ENCODE data around the gene ZNF710.

The ZNF710 gene

DNA sequence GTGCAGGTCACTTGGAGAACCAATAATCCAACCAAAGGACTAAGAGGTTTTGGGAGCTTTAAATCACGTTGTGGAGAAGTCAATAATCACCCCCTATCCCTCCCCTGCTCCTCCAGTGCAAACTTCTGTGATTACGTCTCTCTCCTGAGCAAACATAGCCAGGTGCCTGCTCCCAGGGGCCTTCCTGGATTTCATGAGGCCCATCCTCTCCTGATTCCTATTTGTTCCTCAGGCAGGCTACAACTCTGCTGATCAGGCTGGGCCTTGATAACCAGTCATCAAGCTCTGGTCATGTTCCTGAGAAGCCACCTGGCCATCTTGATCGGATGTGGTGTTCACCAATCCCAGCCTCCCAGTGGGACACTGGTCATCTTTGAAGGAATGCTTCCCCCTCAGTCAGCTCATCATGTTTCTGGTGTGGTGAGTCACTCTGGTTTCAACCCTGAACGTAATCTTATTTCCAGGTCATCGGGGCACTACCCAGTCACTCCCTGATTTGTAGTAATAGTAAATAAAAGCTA, 2.9 kb upstream of the ZNF710 start:
- DNase-seq, result no peak

DNA sequence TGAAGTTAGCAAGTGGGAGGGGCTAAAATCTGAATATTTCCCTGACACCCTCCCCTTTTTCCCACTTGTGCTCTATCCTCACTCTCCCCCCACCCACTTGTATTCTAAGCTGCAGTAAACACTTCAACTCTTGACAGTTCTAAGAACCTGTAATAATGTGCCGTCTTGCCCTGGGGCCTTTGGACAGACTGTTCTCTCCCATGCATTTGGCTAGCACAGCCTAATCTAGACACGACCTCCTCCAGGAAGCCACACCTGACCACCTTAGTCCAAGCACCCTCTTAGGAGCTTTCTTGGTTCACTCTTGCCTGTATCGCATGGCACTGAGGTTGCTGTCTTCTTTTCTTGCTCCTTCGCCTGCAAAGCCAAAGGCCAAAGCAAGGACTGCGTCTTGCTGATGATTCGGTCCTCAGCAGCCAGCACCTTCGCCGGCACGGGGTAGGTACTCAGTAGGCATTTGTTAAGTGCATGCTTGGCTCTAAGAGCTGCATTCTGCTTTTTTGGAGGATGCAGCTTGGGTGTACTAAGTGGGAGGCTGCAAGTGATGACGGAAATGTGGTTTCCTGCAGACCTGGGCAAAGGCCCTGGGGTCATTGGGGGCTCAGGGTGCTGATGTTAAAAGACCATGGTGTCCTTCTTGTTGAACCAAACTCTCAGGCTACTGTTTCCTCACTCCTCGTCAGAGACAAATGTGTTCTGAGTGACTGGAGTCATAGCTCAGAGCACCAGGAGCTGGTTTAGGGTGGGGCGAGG, 2.0 kb upstream of the ZNF710 start:
- DNase-seq, result no peak

DNA sequence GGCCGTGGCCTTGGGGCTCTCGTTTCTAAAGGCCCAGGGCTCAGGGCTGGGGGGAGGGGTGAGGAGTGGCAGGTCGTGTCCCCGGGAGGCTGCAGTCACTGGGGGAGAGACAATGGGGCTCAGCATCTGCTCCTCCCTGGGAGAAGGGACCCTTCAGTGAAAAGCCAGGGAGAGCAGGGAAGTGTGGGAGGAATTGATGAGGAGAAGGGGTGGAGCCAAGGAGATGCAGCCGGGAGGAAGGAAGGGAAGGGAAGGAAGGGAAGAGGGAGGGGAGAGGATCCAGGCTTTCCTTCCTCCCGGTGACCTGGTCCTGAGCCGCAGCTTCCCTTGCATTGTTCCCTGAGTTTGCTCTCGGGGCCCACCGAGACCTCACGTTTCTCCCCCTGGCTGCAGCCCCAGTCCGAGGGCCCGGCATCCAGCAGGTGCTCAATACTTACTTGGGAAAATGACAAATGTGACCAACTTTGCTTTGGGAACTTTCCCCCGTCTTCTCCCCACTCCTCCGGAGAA, 1.4 kb upstream of the ZNF710 start:
- peak; percentile 13 to 42 for DNase-seq

DNA sequence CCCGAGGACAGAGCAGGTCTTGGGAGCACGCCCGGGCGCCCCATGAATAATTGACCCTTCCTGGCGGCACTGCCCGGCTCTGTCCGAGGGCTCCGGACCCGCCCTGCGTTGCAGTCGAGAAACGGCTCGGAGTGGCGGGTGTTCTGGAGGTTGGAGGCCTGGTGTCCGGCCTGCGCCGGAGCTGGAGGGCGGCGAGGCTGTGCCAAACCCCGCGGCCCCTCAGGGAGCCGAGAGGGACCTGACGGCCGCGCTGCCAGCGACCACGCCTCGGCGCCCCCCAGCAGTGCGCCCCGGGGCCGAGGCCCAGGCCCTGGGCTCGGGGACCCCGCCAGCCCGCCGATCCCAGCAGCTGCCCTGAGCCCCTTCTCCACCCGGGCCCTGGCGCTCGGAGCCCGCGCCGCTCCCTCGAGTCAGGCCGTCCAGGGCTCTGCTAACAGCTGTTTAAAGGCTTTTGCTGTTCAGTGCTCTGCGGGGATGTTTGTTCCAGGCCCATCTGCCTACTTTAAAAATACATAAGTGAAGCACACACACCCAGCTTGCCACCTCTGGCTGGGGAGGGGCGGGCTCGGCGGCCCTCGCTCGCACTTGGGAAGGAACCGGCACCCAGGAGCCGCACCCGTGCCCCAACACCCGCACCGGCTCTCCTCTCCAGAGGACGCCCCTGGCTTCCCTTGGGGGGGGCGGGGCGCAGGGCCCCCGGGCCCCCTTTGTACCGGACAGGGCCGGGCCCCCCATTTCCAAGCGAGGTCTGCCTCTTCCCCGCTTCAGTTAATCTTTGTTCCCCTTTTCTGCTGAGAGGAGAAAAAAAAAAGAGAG, 730 bp upstream of the ZNF710 start:
- peak; percentile 72 to 92 for DNase-seq

DNA sequence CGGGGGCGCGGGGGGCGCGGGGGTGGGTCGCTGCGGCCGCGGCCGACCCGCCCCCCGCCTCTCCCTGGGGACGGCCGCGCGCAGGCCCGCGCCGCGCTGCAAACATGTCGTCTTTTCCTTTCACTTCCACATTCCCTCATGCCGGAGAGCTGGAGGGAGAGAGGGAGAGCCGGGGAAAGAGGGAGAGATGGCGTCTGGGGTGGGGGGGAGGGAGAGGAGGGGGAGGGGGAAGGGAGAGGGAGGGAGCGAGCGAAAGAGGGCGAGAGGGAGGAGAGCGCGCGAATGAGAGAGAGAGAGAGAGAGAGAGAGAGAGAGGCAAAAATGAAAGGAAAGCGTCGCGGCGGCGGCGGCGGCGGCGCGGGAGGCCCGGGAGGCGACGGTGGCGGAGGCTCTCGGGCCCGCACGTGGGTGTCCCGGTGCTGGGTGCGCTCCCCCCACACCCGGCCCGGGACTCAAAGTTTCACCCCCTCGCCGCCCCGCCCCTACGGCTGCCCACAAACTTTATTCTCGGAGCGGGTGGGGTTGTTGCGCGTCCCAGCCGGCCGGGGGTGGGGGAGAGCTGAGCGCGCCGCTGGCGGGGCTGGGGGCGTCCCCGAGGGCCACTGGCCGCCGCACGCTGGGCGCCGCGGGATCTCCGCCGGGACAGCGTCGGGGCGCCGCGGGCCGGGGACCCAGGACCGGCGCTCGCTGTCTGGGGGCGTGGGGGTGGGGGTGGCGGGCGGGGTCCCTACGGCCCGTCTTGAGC, 731 bp downstream of the ZNF710 start:
- peak in 1 of 2 experiments; percentile 41 for DNase-seq

DNA sequence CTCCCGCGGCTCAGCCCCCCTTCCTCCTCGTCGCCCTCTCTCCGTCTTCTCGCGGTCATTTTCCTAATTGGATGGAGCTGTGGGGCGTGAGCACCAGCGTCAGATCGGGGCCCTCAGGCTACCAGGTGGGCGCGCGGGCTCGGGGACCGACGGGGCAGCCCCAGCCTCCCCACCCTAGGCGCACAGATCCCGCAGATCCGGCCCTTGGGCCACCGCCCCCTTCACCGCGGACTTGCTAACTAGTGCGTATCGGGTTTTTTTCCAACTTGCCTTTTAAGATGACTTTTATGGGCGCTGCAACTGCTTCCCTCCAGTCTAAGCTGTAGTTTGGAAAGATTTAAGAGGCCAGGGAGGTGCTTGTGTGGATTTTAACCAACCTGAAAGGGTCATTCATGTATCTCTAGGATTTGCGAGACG, 1.3 kb downstream of the ZNF710 start:
- peak; percentile 7 to 51 for DNase-seq

DNA sequence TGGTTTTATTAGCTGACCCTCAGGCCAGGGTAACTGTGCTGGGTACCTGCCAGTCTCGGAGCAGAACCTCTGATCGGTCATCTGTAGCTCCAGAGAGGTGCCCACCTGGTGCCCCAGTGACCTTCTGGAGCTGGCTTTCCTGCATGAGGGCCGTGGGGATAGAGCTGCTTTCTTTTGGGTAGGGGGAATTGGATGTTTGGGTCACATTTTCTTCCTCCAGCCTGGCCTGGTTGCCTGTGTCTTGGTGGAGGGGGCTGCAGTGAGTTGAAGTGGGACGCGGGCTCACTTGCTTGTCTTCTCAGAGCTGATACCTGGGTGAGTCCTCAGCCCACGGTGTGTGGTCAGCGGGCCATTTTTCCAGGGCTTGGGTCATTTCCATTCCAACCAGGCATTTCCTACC, 2.6 kb downstream of the ZNF710 start:
- DNase-seq, result no peak

DNA sequence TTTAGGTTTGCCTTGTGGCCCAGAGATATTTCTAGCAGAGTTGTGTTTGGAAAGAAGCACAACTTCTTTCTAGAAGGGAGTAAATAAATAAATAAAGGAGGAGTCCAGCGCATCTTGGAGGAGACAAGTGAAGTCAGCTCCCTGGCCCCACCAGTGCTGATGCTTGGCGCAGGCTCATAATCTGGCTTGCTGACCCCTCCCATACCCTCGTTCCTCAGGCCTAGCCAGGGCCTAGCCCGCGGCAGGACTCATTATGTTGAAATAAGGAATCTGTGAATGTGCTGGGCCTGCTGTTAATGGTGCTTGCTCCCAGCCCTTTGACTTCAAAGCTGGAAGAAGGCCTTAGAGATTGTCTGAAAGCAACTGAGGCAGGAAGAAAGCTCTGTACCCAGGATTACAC, 3.1 kb downstream of the ZNF710 start:
- no peak for DNase-seq

DNA sequence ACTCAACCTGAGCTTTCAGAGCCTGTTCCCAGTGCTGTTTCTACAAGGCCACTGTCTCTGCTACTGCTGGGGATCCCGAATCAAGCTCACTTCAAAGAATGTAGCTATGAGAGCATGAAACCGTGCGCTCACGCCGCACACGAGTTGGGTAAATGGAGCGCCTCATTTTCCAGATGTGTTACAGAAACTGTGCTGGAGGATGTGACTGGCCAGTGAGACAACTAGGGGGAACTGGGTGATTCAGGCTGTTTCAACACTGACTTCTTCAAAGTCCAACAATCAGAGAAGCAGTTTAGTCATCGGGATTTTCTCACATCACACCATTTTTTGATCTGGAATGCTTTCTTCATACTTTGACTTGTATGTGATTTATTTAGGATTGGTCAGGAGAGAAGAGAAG, 3.5 kb downstream of the ZNF710 start:
- no peak for DNase-seq

DNA sequence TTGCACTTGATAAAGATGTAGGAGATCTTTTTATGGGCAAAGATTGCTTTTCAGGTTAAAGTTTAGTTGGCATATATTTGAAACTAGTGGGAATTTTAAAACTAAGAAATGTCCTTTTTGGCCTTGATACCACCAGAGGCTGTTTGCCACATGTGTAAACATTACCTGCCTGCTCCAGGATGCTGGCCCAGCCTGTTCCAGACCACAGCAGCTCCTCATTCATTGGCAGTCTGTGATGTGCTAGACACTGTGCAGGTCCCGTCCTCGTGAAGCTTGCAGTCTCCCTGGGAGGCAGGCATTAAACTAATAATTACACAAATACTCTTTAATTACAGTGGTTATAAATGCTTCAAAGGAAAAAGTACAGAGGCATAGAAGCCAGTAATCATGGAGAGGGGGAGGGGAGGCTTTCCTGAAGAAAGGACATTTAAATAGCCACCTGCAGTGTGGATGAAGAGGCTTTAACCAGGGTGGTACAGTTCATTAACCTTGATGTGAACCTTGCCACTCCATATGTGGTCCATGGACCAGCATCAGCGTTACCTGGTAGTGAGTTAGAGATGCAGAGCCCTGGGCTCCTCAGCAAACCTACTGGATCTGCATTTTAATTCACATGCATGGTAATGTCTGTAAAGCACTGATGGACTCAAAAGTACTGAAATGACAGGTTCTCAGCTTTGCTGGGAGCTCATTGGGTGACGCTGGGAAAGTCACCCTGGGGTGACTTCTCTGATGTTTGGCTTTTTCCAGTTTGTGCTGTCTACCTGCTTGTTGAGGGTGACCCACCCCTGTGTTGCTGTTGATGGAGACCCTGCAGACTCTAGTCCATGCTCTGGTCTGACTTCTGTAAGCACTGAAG, 5.3 kb downstream of the ZNF710 start:
- DNase-seq, result no peak

DNA sequence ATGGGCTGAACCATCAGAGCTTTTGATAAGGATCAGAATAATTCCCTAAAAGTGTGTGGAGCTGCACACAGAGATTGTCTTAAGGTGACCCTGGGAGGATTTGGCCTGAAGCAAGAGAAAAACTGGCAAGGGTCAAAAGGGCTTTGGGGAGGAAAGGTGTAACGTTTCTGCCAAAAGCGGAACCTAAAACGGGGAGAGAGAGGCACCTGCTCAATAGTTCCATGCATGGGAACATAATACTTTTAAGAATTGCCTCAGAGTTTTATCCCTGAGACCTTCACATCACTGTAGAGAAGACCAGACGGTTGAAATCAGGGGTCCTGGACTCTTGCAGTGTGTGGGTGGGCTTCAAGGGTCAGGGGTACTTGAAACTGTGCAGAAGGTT, 5.9 kb downstream of the ZNF710 start:
- DNase-seq, result no peak

DNA sequence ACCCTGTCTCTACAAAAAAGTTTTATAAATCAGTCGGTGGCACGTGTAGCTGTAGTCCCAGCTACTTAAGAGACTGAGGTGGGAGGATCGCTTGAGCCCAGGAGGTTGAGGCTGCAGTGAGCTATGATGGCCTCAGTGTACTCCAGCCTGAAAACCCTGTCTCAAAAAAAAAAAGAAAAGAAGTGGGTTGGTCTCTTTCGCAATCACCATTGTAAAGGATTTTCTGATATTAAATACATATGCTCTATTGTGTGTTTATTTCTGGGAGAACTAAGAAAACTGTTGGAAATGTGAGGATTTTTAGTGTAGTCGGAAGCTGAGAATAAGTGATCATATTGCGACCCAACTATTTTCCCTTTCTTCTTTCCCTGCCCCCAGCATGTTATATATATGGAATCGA, 7.5 kb downstream of the ZNF710 start:
- DNase-seq, result no peak

DNA sequence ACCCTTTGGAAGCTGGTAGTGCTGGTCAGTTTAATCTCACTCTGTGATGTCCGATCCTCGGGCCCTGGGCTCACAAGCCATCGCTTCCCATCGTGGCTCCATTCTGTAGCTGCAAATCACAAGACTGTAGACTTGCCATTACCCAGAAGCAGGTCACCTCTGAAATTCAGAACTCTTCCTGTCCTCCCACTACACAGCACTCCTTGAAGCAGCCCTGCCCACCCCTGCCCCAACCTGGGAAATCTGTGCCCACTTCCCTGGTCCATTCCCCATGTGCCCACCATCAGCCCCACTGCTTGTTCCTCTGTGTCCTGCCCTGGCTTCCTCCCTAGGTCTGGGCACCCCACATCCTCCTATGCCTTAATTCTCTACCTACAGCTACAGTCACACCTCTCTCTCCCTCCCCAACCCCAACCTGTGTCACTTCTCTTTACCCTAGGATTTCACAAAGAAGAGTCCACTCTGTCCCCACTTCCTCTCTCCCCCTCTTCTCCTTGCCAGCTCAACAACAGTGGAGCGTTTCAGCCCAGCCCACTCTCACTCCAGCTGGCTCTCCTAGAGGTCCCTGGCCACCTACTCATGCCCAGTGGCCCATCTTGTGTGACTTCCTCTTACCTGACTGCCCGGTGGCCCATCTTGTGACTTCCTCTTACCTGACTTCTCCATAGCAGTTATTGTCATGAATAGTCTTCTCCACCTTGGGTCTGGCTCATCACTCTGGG, 8.3 kb downstream of the ZNF710 start:
- DNase-seq, result no peak

DNA sequence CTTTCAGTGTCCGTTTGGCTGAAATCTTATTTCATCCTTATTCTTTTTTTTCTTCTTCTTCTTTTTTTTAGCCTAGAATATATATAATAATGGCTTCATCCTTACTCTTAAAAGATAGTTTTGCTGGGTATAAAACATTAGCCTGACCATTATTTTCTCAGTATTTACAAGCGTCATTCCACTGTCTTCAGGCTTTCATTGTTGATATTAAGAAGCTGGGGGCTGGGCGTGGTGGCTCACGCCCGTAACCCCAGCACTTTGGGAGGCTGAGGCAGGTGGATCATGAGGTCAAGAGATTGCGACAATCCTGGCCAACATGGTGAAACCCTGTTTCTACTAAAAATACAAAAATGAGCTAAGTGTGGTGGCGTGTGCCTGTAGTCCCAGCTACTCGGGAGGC, 10.6 kb downstream of the ZNF710 start:
- no peak for DNase-seq

DNA sequence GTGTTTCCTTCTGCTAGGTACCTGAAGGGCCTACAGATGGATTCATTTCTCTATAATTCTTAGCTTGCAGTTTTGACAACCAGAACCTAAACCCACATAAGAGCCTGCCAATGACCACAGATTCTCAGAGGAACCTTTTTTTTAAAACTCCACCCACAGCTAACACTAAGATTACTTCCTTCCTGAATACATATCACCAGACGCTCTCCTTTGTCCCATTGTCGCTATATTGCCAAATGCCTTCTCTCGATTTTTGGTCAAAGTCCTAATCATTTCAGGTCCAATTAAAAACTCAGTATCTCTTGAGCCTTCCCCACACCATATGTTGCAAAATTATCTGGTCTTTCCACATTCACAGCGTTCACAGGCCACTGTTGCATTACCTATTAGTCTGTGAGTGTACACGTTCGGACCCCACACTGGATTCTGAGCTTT, 12.4 kb downstream of the ZNF710 start:
- no peak for DNase-seq

DNA sequence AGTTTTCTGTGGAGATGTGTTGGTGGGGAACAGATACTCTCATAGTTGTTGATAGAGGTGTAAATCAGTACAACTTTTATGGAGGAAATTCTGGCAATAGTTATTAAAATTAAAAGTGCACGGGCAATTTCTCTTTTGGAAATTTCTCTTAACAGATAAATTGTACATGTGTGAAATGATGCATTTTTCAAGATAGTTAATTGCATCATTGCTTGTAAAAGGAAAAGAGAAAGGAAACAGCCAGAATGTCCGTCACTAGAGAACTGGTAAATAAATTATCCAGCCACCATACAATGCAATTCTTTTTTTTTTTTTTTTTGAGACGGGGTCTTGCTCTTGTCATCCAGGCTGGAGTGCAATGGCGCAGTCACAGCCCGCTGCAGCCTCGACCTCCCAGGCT, 14.2 kb downstream of the ZNF710 start:
- DNase-seq, result no peak

DNA sequence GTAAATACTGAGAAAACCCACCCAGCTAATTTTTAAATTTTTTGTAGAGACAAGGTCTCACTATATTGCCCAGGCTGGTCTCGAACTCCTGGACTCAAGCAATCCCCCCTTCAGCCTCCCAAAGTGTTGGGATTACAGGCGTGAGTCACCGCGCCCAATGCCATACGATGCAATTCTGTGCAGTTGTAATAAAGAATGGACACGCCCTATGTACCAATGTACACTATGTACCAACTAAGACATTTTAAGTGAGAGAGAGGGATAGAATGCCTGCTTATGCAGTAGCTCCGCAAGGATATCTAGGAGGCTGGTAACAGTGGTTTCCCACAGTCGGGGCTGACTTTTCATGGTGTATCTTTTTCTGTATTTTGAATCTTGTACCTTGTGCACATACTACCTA, 14.6 kb downstream of the ZNF710 start:
- no peak for DNase-seq

DNA sequence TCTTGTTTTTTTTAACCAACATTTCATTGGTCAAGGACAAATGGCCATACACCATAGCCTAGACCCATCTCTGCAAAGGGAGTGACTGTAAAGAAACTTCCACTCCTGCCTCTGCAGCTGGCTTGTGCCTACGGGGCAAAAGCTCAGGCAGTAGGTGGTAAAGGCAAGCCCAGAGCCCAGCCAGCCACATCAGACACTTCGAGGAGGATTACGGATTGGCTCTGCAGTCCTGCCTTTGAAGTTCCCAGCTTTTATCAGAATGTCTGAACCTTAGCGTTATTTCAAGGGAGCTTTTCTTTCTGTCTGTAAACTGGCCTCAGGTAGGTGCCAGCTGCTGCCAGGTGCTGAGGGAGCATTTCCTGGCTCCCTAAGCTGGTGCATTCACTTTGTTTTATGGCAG, 15.6 kb downstream of the ZNF710 start:
- DNase-seq, result no peak

DNA sequence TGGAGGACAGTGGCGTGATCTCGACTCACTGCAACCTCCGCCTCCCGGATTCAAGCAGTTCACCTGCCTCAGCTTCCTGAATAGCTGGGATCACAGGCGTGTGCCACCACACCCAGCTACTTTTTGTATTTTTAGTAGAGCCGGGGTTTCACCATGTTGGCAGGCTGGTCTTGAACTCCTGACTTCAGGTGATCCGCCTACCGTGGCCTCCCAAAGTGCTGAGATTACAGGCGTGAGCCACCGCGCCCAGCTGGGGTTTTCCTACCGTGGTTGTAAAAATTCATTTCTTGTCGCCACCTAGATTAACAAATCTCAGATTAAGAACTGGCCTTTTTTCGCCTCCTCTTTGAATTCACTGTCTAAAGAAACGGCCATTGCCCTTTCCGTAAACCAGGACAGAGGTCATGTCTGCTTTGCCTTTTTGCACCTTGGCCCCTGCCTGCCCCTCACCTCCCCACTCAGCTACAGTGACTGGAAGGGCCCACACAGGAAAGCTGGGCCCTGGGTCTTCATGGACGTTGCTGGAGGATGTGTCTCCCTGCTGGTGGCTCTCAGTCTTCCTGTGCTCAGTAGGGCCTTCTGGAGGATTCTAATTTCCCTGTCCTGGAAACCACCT, 17.2 kb downstream of the ZNF710 start:
- no peak for DNase-seq

DNA sequence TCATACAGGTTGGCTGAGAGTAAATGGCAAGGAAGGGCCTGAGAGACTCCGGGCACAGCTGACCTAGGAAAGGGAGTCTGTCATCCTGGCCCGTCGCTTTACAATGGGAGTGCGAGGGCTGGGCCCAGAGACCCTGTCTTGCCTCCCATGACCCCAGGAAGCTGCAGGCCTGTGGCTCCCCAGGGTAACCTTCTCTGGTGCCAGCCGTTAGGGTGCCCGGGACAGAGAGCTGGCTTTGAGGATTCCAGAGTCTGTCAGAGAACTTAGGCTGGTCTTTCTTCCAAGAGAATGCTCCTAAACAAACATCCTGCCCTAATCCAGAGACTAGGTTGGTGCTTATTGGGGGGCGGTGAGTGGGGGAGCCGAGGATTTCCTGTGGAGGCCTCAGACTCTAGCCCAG, 18.5 kb downstream of the ZNF710 start:
- no peak for DNase-seq

Data from NCI-H524 (cell line).